A172 (cell line): Measurements from ENCODE around the gene MTA3. TPM values are rescaled to one million over a fixed set of nuclear protein-coding genes. Genes with fewer than 3 reads are reported as not detected.
"Not testable (repeated sequence)": the region's sequence is repeated elsewhere in the genome, so short reads cannot be mapped to it uniquely, and the experiment has no call there.

Experiments
- DNase-seq: peaks from one replicate; pipeline ENCODE4 v3.0.0-alpha.2; 2015; ENCODE audit warnings: low spot score
- total RNA-seq: library from RNA; depleted of rRNA; stranded (reverse); fragments of >200 nt; shearing (Covaris generic); gene quantifications from 2 replicates; pipeline ENCODE4 v1.2.3, GENCODE V29; 2014

The MTA3 gene
- total RNA-seq, 1 experiment from 2014 or later = 35.5 TPM

DNA sequence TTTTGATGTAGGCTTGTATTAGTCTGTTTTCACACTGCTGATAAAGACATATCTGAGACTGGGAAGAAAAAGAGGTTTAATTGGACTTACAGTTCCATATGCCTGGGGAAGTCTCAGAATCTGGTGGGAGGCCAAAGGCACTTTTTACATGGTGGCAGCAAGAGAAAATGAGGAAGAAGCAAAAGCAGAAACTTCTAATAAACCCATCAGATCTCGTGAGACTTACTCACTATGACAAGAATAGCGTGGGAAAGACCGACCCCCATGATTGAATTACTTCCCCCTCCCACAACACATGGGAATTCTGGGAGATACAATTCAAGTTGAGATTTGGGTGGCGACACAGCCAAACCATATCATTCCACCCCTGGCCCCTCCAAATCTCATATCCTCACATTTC lies 162.9 kb downstream of the MTA3 start:
- DNase-seq = not testable (repeated sequence)

DNA sequence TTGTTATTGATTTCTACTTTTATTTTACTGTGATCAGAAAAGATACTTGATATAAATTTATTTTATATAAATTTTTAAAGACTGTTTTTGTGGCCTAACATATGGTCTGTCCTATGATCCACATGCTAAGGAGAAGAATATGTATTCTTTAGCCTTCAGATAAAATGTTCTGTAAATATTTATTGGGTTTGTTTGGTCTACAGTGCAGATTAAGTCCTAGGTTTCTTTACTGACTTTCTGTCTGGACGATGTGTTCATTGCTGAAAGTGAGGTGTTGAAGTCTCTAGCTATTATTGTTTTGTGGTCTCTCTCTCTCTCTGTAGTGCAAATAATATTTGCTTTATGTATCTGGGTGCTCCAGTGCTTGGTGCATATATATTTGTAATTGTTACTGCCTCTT lies 165.4 kb downstream of the MTA3 start:
- DNase-seq = no peak

DNA sequence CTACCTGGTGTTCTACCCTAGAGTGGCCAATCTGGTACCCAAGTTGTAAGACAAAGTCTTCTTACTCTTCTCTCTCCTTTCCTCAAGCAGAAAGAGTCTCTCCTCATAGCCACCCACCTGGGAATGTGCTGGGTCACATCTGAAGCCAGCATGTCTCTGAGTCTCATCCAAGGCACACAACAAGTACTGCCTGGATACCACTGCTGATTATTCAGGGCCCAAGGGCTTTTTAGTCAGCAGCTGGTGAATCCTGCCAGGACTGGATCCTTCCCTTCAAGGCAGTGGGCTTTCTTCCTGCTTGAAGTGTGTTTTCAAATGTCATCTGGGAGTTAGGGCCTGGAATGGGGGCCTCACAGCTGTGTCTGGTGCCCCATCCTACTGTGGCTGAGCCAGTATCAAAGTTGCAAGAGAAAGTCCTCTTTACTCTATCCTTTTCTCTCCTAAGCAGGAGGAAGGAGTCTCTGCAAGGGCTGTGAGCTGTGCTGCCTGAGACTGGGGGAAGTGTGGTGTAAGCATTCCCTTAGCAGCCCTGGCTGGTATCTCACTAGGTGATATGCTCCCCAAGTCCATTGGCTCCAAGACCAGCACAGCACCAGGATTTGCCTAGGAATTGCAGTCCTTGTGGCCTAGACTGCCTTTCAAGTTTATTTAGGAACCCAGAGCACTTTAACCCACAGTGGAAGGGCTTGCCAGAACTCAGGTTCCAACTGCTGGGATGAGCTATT lies 168.3 kb downstream of the MTA3 start:
- no peak for DNase-seq

DNA sequence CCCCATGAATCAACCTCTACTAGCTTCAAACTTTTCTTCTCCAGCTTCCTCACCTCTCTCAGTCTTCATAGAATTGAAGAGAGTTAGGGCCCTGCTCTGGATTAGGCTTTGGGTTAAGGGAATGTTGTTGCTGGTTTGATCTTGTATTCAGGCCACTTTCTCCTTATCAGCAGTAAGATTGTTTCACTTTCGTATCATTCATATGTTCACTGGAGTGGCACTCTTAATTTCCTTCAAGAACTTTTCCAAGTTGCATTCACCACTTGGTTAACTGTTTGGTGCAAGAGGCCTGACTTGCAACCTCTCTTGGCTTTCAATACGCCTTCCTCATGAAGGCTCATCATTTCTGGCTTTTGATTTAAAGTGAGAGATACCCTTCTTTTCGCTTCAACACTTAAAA lies 172.7 kb downstream of the MTA3 start:
- no peak for DNase-seq

DNA sequence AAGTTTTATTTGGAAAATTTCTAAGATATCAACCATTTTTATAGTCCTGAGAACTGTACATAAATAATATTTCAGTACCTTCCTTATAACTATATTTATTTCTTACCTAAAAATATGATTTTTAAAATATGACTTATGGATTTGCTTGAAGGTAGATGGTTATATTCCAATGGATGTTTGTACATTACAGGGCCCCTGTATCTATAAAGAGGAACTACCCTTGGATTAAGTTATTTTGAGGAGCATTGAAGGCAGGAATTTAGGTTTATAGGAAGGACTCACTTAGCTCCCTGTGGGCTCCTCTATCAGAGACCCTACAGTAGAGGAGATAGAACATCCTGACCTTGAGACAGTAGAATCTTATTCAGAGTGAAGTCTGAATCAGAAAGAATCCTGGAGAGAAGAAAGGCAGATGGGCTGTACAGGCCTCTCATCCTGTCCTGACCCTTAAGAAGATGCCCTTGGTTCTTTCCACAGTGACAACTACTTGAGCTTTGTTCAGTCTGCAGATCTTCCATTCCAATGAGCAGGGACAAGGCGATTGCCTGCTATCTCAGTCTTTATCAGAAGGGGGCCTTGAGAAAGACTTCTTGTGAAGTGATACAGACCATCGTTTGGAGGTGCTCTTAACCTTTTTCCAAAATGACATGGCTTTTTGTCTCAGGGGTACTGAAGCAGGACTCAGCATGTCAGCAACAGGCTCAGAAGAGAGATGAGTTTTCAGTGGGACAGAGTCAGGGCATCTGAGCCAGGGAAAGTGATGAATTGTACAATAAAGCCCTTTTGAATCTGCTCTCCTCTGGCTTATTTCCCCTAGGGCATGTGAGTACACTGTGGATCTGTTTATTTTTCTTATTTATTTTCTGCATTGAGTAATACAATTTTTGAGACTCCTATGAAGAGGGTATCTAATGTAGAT lies 174.6 kb downstream of the MTA3 start:
- DNase-seq = no peak

DNA sequence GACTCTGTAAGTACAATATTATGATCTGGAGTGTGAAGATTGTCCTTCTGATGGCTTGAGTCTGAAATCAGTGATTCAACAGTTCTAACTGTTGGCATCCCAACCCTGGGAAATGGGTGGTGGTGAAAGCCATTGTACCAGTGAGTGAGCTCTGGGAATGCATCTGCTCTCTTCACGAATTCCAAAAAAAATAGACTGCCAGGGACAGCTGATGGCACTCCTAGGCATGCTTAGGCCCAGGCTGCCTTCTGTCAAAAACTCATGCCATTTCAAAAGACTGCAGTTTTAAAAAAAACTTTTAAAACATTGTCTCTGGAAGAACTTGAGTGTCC lies 175.2 kb downstream of the MTA3 start:
- no peak for DNase-seq

DNA sequence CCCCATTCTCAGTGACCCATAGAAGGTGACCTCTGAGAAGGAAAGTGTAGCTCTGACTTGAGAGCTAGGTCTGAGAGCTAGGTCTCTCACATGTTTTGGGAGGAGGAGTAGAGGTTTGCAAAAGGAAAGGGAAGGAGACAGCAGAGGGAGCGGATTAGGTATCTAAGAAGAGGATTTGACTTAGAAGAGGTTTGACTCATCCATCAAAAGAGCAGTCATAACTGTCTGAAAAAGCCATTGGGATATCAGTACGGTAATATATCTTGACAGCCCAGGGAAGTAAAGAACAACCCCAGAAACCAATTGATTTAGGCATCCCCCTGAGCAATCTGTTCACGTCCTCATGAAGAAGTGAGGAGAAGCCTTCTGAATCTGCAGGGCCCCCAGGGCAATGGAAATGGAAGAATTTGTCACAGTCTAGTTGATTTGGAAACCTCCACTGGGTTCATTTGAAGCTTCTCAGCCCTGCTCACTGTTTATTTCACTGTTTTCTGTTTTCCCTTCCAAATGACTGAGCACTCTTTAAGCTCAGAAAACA lies 176.2 kb downstream of the MTA3 start:
- no peak for DNase-seq

DNA sequence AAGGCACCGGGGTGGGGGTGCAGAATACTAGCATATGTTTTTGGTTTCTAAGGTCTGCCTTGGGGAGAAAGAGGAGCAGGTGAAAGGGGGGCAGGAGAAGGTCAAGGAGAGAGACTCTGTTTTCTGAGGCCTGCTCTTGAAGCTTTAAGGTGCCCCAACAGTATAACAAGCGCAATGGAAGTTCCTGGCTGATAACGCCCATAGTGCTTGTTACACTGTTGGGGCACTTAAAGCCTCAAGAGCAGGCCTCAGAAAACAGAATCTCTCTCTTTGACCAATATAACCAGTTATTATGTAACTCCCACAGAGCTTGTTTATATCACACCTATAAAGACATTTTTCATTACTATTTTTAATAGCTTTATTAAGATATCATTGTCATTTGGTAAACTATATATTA lies 179.0 kb downstream of the MTA3 start:
- DNase-seq = no peak

DNA sequence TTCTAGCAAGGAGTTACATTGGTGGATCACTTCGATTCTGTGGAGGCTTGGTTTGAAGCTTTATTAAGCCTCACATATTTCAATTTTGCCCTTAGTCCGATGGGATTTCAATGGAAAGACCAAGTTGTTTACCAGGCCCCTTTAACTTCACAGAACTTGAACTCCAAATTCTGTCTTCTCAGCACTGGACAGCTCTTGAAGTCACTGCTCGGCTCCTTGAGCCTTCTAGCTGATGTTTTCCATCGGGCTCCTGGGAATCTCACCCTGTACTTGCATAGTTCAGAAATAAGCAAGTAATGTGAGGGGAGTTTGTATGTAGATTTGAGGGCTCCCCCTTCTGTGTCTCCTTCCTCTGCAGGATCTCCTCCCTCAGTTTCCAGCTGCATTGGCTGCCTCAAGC lies 180.4 kb downstream of the MTA3 start:
- DNase-seq = no peak

DNA sequence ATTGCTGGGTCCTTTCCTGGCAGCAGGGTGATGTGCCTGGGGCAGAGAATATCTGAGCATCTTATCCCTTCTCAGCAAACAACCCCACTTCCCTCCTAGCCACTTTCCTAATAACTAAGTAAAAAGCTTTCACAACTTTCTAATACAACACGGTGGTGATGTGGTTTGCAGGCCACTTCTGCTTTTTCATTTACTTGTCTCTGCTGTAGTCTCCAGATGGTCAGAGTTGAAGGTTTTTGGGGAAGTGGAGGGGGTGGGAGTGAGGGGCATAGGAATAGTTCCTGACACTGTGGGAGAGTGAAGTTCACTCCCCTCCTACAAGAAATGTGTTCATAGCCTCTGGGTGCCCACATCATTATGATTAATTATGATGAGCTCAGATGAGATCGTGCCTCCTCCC lies 183.9 kb downstream of the MTA3 start:
- DNase-seq = no peak

DNA sequence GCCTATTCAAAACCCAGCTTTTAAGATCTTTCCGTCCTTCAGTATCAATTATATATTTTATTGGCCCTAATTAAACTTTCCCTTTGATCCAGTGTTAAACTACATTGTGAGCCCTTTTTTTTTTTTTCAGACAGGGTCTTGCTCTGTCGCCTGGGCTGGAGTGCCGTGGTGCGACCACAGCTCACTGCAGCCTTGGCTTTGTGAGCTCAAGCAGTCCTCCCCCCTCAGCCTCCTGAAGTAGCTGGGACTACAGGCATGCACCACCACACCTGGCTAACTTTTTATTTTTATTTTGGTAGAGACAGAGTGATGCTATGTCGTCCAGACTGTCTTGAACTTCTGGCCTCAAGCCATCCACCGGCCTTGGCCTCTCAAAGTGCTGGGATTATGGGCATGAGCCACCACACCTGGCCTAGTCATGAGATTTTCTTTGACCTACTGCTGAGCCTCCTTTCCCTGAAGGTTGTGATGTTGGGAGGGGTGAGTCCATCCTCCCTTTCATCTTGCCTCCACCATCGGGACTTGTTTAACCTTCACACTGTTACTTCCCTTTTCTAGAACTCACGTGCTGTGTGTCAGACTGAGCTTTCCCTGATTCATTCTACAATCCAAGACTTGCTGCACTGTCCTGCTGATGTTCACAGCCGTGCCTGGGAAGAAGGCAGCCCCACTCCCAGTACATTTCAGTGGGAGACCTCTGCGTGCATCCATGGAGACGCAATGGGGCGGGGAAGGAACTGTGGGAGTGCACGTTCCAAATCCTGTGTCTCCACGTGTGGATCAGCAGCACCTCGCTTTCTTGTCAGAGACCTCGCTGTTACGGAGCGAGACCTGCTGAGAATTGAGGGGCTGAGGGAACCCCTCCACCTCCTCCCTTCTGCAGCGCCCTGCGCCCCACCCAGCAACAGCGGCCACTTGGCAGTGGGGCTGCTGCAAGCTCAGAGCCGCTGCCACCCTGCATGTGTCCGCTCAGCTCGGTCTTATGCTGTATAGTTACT lies 184.7 kb downstream of the MTA3 start:
- no peak for DNase-seq

DNA sequence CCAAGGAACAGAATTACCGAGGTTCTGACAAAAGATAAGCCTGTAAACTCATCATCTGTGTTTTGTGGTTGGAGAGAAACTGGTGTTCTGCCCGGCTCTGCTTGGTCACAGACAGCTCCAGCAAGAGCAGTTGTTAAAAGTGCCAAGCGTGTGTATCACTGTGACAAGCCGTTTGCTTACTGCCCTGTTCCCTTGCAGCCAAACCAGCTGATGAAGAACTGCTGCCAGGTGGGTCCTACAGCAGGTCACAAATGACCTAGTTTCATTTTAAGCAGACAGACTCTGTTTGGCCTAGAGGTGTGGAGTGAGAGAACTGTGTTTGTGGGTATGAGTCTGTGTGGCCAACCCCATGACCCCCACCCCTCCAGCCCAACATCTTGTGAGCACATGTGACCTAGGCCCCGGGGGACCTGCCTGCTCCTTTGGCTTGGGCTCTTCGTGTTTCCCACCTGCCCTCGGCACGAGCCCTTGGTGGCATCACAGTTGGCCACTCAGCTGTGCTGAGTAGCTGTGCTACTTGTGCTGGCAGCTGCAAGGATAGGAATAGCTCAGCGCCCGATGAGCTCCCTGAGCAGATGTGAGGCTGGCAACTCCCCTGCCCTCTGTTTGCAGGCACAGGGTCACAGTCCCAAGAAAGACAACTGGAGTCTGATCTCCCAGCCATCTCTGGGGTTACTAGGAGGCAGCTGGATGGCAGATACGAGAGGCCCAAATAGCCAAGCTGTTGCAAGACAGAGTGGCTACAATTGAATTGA lies 185.8 kb downstream of the MTA3 start:
- DNase-seq = no peak

DNA sequence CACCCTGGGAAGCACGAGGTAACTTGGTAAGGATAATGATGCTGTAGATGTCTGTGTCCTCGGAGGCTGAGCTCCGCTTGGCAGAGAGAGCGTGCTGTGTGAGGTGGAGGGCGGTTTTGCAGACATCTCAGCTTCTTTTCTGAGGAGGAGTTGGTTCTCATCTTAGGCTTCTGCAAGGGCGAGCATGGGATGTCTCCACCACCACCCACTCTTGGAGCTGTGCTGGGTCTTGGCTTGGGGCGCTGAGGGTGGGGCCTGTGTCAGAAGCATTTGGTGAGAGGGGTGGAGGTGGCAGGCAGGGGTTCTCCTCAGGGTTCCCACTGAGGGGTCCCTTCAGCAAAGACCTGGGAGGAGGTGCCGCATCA lies 186.3 kb downstream of the MTA3 start:
- DNase-seq = no peak

DNA sequence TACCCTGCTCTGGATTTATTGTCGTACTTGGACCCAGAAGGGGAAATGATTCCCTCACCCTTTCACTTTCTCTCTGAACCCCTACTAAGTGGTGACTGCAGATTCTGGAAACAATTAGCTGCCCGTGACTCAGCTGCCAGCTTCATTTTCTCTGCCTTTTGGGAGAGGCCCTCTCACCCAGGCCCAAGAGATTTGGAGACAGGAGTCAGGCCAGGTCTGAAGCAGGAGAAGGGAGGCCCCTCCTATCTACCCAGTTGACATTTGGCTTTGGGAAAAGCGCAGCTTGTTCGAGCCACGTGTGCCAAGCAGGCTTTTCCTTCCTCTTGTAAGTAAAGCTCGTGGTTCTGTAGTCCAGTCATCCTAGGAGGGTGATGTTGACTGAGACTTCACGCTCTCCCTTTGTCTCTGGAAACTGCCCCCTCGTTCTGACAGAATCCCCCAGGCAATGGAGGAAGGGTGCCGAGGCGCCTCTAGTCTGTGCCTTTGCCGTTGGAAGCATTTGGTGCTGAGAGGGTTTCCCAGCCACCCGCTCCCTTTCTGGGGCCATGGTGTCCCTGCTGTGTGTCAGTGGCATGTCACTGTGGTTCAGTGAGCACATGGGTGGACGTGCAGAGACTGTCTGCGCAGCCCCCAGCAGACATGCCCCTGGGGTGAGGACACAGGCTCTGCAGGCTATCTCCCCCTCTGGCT lies 186.9 kb downstream of the MTA3 start:
- DNase-seq = no peak

DNA sequence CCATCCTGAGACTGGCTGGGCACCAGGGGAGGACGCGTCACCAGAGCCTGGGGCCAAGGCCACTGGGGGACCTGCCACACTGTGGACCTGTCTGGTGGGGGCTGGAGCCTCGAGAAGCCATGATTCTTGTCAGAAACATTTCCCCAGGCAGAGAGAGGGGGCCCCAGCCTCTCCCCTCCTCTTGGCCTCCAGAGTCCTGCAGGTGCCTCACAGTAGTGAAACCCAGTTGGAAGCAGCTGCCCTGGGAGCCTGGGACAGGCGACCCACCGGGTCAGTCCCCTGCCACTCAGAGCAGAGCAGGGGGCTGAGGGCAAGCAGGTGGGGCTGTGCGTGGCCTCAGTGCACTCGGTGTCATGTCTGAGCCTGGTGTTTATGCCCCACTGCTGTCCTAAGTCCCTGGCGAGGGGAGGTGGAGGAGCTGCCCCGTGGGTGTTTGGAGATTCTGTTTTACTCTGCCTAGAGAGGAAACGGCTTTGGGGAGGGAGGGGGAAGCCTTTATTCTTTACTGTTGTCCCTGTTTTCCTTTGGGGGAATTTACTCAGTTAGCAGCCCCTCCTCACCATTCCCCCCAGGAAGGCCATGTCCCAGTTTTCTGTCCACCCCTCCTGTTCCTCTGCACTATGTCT lies 187.8 kb downstream of the MTA3 start:
- no peak for DNase-seq

DNA sequence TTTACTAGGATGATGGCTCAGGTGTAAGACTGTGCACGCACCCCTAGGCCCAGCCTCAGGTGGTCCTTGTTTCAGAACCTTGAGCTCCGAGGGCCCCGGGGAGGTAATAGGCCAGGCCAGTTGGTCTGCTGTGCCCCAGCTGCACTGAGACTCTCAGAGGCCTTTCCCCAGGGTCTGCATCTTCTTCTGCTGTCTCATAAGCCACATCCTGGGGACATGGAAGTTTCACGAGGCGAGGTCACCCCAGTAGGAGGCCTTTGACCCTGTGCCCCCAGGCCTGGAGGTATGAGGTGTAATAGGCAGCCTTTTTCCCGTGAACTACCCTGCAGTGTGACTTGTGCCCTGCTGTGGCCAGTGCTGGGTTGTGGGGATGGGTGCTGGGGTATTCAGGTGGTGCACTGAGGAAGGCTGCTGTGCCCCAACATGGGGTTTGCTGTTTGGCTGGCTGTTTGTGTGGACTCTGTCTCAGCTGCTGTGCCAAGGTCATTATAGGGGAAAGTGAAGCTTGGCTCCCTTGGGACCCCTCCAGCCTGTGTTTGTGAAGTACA lies 188.6 kb downstream of the MTA3 start:
- DNase-seq = no peak

DNA sequence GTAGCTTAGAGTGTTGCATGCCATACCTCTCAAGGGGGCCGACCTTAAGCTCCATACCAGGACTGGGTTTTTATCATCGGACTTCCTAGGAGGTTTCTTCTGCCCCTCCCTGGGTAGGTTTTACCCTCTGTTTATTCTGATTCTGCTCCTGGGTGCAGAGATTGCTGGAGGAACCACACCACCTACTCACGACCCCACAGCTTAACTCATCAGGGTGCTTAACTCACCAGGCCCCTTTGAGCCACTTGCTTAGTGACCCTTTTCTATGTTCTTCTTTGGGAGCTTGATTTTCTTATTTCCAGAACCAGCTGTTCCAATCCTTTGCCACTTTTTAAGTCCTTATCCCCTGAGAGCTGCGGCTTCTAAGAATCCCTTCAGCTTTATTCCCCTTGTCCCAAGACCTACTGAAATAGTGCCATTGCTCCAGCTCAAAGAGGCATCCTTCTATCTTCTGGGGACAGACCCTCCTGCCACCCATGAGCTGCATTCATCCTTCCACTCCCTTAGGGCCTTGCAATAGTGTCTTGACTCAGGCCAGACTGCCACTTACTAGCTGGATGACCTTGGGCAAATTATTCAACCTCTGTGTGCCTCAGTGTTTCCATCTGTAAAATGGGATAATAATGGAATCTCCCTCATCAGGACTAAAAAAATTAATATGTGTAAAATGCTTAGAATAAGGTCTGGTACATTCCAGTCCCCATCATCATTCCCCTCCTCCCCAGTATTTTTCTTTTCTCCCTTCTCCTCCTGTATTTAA lies 189.7 kb downstream of the MTA3 start:
- no peak for DNase-seq

DNA sequence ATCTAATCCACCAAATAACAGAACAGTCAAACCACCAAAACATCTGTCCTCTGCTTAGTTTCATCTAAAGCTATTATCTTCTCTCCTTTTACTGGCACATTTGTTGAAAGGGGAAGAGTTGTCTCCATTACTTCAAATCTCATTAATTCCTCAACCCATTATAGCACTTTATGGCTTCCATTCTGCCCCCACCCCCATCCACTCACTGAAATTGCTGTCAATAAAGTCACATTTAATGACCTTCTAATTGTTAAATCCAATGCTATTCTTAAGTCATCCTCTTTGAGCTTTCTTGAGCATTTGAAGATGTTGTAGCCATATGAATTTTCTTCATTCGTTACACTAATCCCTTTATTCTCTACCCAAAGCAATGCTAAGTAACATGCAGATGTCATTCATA lies 190.3 kb downstream of the MTA3 start:
- no peak for DNase-seq

DNA sequence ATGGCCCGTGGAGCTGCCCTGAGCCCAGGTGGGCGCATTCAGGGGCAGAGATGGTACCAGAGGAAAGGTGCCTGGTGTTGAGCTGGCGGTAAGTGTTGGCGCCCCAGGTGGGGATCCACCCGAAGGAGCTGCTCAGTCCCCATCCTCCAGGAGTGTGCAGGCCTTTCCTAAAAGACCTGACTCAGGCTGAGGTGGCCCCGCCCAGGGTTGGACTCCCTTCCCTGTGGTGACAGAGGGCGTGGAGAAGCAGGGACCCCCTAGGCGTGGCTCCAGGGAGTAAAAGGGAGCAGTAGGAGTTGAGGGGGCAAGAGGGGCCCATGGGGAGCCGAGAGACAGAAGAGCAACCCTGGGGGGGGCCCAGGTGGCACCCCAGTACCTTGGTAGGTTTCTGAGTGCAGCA lies 193.1 kb downstream of the MTA3 start:
- no peak for DNase-seq
